OCI-LY1 (cell line): ENCODE results near the gene TNFSF15.
"Not testable (repeated sequence)": the region's sequence is repeated elsewhere in the genome, so short reads cannot be mapped to it uniquely, and the experiment has no call there.

Experiments
- H2AFZ ChIP-seq: fragments of 200-600 bp; sonication (generic), shearing (Covaris generic); 2 replicates; pipeline ENCODE4 v1.6.0; 2014; ENCODE audit warnings: antibody characterized with exemption, mild to moderate bottlenecking, low read length
- H3F3A ChIP-seq: fragments of 200-600 bp; sonication (generic), shearing (Covaris generic); 2 replicates; pipeline ENCODE4 v1.6.0; 2014; ENCODE audit warnings: mild to moderate bottlenecking, antibody characterized with exemption, low read length, moderate library complexity; ENCODE audit not compliant: insufficient read depth
- H3K27ac ChIP-seq: fragments of 200-600 bp; sonication (generic); 2 replicates; pipeline ENCODE4 v1.5.1; 2014; ENCODE audit warnings: low read length, mixed run types, mild to moderate bottlenecking, low read depth; ENCODE audit not compliant: poor library complexity, severe bottlenecking
- H3K27me3 ChIP-seq: fragments of 200-600 bp; sonication (generic); 2 replicates; pipeline ENCODE4 v1.6.0; 2014; ENCODE audit warnings: antibody characterized with exemption, mild to moderate bottlenecking, low read length, moderate library complexity; ENCODE audit not compliant: insufficient read depth
- H3K36me3 ChIP-seq: fragments of 200-600 bp; sonication (generic); 2 replicates; pipeline ENCODE4 v1.6.1; 2014; ENCODE audit warnings: mild to moderate bottlenecking, antibody characterized with exemption, low read length, moderate library complexity, mixed read lengths; ENCODE audit not compliant: insufficient read depth
- H3K4me1 ChIP-seq: fragments of 200-600 bp; sonication (generic); 2 replicates; pipeline ENCODE4 v1.5.1; 2014; ENCODE audit warnings: mild to moderate bottlenecking, low read length, moderate library complexity; ENCODE audit not compliant: insufficient read depth, severe bottlenecking
- H3K4me2 ChIP-seq: fragments of 200-600 bp; sonication (generic), shearing (Covaris generic); 2 replicates; pipeline ENCODE4 v1.6.1; 2014; ENCODE audit warnings: low read length
- H3K4me3 ChIP-seq: fragments of 200-600 bp; sonication (generic); 2 replicates; pipeline ENCODE4 v1.5.1; 2014; ENCODE audit warnings: low read length, low read depth, mild to moderate bottlenecking, mixed read lengths; ENCODE audit not compliant: poor library complexity, severe bottlenecking
- H3K79me2 ChIP-seq: fragments of 200-600 bp; shearing (Covaris generic); 2 replicates; pipeline ENCODE4 v1.6.1; 2016; ENCODE audit warnings: mixed run types, low read length, mixed read lengths; ENCODE audit not compliant: insufficient read depth
- H3K9ac ChIP-seq: fragments of 200-600 bp; sonication (generic), shearing (Covaris generic); 2 replicates; pipeline ENCODE4 v1.6.1; 2014; ENCODE audit warnings: mild to moderate bottlenecking, low read length, mixed read lengths
- H3K9me2 ChIP-seq: fragments of 200-600 bp; sonication (generic), shearing (Covaris generic); 2 replicates; pipeline ENCODE4 v1.6.1; 2014; ENCODE audit warnings: low read depth, mild to moderate bottlenecking, low read length, mixed read lengths
- H3K9me3 ChIP-seq: fragments of 200-600 bp; shearing (Covaris generic); 2 replicates; pipeline ENCODE4 v1.6.1; 2014; ENCODE audit warnings: low read length, mixed read lengths
- H4K20me1 ChIP-seq: fragments of 200-600 bp; sonication (generic), shearing (Covaris generic); 2 replicates; pipeline ENCODE4 v1.6.0; 2016; ENCODE audit warnings: mild to moderate bottlenecking, low read length; ENCODE audit not compliant: insufficient read depth
- CTCF ChIP-seq: fragments of 200-600 bp; sonication (generic), shearing (Covaris generic); IDR thresholded peaks from 2 replicates; pipeline ENCODE4 v1.5.1; 2017; ENCODE audit warnings: mild to moderate bottlenecking, antibody characterized with exemption, low read length, moderate library complexity, mixed read lengths
- EZH2 ChIP-seq: fragments of 200-600 bp; sonication (generic), shearing (Covaris generic); IDR thresholded peaks from 2 replicates; pipeline ENCODE4 v1.8.0; 2017; ENCODE audit warnings: borderline replicate concordance, mixed run types, mild to moderate bottlenecking, antibody characterized with exemption, low read length, moderate library complexity, mixed read lengths

The TNFSF15 gene

GRCh38 chr9:114737847-114738246, 68.0 kb downstream of the TNFSF15 start:
- no peak overlapping the region for H2AFZ ChIP-seq
- H4K20me1 ChIP-seq = no peaks in the 10 kb centered on the region
- no peaks in the 10 kb centered on the region for H3K27me3 ChIP-seq
- no peak for TF ChIP-seq CTCF
- no peak for TF ChIP-seq EZH2
- no peaks in the 10 kb centered on the region for H3F3A ChIP-seq
- H3K79me2 ChIP-seq = no peaks in the 10 kb centered on the region
- H3K36me3 ChIP-seq = no peaks in the 10 kb centered on the region
- H3K4me1 ChIP-seq = no peaks in the 10 kb centered on the region
- H3K9me2 ChIP-seq = no peaks in the 10 kb centered on the region
- H3K27ac ChIP-seq = no peak overlapping the region
- H3K9me3 ChIP-seq = no peaks in the 10 kb centered on the region
- H3K9ac ChIP-seq = no peak overlapping the region
- H3K4me2 ChIP-seq = no peak overlapping the region
- H3K4me3 ChIP-seq = no peak overlapping the region

GRCh38 chr9:114737118-114737517, 68.7 kb downstream of the TNFSF15 start:
- Histone ChIP-seq H2AFZ (no peak overlapping the region), H3K9me2 (no peaks in the 10 kb centered on the region), H3K4me1 (no peaks in the 10 kb centered on the region), H3F3A (no peaks in the 10 kb centered on the region), H3K9me3 (no peaks in the 10 kb centered on the region), H3K9ac (no peak overlapping the region), H3K79me2 (no peaks in the 10 kb centered on the region), H3K4me2 (no peak overlapping the region), H3K4me3 (no peak overlapping the region), H3K36me3 (no peaks in the 10 kb centered on the region), H3K27me3 (no peaks in the 10 kb centered on the region), H4K20me1 (no peaks in the 10 kb centered on the region), H3K27ac (no peak overlapping the region)
- TF ChIP-seq EZH2 (no peak), CTCF (no peak)

DNA sequence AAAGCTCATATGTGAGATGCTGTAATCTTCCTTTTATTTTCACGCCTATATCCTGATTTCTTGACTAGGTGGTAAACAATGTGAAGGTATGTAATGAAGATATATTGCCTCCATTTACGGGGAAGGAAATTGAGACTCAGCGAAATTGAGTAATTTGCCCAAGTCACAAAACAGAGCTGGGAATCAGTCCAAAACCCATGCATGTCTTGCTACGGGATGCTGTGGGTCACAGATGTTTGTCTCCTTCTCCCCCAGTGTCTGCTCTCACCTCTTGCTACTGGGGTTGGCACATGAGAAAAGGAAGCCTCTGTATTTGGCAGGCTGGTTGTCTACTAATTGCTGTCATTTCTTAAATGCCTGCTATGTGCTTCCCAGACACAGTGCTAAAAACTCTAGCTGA, 70.1 kb downstream of the TNFSF15 start:
- Histone ChIP-seq H3F3A (no peaks in the 10 kb centered on the region), H2AFZ (no peak overlapping the region), H3K9me3 (no peaks in the 10 kb centered on the region), H3K36me3 (no peaks in the 10 kb centered on the region), H3K27ac (no peak overlapping the region), H3K4me1 (no peaks in the 10 kb centered on the region), H3K9ac (no peak overlapping the region), H3K79me2 (no peaks in the 10 kb centered on the region), H3K27me3 (no peaks in the 10 kb centered on the region), H3K9me2 (no peaks in the 10 kb centered on the region), H3K4me3 (no peak overlapping the region), H3K4me2 (no peak overlapping the region), H4K20me1 (no peaks in the 10 kb centered on the region)
- TF ChIP-seq EZH2 (no peak), CTCF (no peak)

- not testable (repeated sequence) for H4K20me1 ChIP-seq, H3K27me3 ChIP-seq, H3K36me3 ChIP-seq, H3F3A ChIP-seq, H3K9ac ChIP-seq, H2AFZ ChIP-seq, H3K4me1 ChIP-seq, H3K9me2 ChIP-seq, H3K4me3 ChIP-seq, H3K4me2 ChIP-seq, H3K79me2 ChIP-seq, H3K9me3 ChIP-seq, H3K27ac ChIP-seq
Observed at GRCh38 chr9:114735139-114735538, 70.7 kb downstream of the TNFSF15 start.
